ENCODE data around the gene MEN1. TPM values are rescaled to one million over a fixed set of nuclear protein-coding genes. Genes with fewer than 3 reads are reported as not detected.
"Not testable (repeated sequence)": the region's sequence is repeated elsewhere in the genome, so short reads cannot be mapped to it uniquely, and the experiment has no call there.

The MEN1 gene
- total RNA-seq, 1 donor from 2014 or later: 12.5 TPM

GRCh38 chr11:64845776-64846129 is 35.4 kb upstream of the MEN1 start:
- DNase-seq (ENCODE audit: low read depth in 2 of 2): not testable (repeated sequence)

- DNase-seq (ENCODE audit: low read depth in 2 of 2): no peak
Measured at GRCh38 chr11:64845129-64845775, 34.9 kb upstream of the MEN1 start.

- peak; percentile 71 to 79 for DNase-seq (ENCODE audit: low read depth in 2 of 2)
Measured at GRCh38 chr11:64844330-64845128, 34.2 kb upstream of the MEN1 start, which contains the start of gene CDC42BPG. Gene CDC42BPG (minus strand): TSS chr11:64844653. CDS start chr11:64844569, 84 bp downstream.

GRCh38 chr11:64843686-64844329 is 33.5 kb upstream of the MEN1 start:
- no peak for DNase-seq (ENCODE audit: low read depth in 2 of 2)

DNA sequence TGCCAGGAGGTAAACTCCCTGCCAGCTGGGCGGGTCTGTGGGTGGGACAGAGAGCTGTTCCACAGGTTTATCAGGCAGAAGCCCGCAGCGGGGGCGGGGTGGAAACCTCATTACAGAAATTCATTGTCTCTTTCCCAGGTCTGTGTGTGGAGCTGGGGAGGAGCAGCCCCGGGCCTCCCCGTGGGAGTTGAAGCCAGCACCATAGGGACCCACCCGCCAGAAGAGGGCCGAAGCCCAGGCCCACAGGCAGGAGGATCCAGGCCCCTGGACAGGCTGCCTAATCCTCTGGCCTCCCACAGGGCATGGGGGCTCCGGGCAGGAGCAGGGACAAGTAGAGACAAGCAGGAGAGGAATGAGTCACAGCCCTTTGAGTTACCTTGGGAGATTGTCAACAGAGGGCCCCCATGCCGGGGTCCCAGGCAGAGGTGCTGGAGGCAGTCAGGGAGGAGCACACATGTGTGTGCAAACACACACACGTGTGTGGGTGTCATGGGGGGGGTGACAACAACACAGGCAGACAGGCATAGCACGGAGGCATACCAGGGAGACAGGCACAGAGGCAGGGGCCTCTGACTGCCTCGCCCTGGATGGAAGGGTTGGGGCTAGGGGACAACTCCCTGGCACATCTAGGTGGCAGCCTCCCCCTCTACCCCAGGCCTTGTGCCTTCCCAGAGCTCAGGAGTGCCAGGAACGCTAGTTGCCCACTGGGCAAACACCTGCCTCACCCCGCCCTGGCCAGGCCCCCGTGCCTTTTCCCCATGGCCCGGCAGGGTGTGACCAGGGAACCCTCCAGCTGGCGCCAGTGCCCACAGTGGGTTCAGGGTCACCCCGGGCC is 32.7 kb upstream of the MEN1 start:
- DNase-seq (ENCODE audit: low read depth in 2 of 2): no peak

- no peak for DNase-seq (ENCODE audit: low read depth in 2 of 2)
Measured at GRCh38 chr11:64842366-64842759, 32.0 kb upstream of the MEN1 start.

DNA sequence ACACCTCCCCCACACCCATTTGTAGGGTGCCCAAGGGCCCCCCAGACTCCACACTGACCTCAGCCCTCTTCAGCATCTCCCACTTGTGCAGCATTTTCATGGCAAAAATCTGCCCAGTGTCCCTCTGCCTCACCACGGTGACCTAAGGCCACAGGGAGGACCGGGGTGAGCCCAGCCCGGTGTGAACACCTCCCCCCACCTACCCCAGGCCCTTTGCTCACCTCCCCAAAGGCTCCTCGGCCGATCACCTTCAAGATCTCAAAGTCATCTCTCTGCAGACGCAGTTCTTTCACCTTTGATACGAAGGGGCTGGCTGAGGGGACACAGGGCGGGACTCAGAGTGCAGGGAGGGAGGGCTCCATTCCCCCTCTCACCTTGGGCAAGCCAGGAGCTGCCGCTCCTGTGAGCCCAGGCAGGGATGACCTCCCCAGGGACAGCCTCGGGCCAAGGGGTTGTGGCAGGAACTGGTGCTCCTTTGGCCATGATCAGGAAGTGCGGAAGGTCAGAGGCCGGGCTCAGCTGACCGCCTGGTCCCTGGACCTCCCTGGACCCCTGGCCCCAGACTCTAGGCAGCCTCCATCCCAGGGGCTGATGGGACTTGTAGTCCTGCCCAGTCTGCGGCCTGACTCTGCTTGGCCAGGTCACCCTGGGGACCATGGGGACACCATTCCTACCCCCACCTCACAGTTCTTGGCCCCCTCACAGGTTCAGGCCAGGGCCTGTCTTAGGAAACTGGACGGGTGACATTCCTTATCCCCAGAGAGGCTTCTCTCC is 31.4 kb upstream of the MEN1 start:
- no peak for DNase-seq (ENCODE audit: low read depth in 2 of 2)

GRCh38 chr11:64839887-64840782 is 29.8 kb upstream of the MEN1 start:
- DNase-seq (ENCODE audit: low read depth in 2 of 2): no peak

- no peak for DNase-seq (ENCODE audit: low read depth in 2 of 2)
Measured at GRCh38 chr11:64839335-64839734, 29.0 kb upstream of the MEN1 start.

GRCh38 chr11:64838600-64839334 is 28.4 kb upstream of the MEN1 start:
- no peak for DNase-seq (ENCODE audit: low read depth in 2 of 2)

- no peak for DNase-seq (ENCODE audit: low read depth in 2 of 2)
Measured at GRCh38 chr11:64837887-64838351, 27.6 kb upstream of the MEN1 start.

- no peak for DNase-seq (ENCODE audit: low read depth in 2 of 2)
Measured at GRCh38 chr11:64836448-64837072, 26.2 kb upstream of the MEN1 start.

DNA sequence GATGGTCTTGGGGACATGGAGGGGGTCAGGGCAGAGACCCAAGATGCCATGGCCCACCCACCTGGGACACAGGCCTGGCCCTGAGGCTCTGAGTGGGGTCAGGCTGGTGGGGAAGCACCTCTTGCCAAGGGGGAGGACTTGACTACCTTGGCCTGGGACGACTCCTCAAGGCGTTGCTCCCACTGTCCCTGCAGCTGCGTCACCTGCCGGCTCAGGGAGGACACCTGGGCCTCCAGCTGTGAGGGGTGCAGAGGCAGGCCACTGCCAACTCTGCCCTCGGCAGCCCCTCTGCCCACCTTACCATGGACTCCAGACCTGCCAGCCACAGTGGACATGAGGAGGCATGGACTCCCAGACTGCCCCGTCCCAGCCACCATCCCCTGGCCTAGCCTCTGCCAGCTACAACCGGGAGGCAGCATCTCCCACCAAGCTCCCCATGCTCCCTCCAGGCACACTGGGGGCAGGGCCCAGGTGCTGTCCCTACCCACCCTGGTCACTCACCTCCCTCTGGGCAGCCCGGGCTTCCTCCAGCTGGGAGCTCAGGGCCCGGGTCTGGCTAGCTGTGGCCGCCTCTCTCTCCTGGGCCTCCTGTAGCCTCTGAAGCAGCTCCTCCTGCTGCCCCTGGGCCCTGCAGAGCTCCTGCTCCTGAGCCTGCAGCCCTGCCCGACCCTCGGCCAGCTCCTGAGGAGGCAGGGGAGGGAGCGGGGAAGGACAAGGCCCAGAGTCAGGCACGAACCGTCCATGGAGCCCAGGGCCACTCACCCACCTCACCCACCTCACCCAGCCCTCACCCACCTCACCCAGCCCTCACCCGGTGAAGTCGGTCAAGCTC is 25.5 kb upstream of the MEN1 start:
- no peak for DNase-seq (ENCODE audit: low read depth in 2 of 2)

- DNase-seq (ENCODE audit: low read depth in 2 of 2): peak in 1 of 2 donors; percentile 22
Measured at GRCh38 chr11:64834723-64835615, 24.6 kb upstream of the MEN1 start.

GRCh38 chr11:64834031-64834722 is 23.8 kb upstream of the MEN1 start:
- no peak for DNase-seq (ENCODE audit: low read depth in 2 of 2)

- DNase-seq (ENCODE audit: low read depth in 2 of 2): no peak
Measured at GRCh38 chr11:64833509-64833908, 23.2 kb upstream of the MEN1 start.

Measured in lung microvascular endothelial cell (primary cell).